ENCODE data around the gene IFNGR2. TPM values are rescaled to one million over a fixed set of nuclear protein-coding genes. Genes with fewer than 3 reads are reported as not detected.
"Not testable (repeated sequence)": the region's sequence is repeated elsewhere in the genome, so short reads cannot be mapped to it uniquely, and the experiment has no call there.

IFNGR2 gene
- total RNA-seq, 1 donor from 2014 or later: 59.0 TPM

DNA sequence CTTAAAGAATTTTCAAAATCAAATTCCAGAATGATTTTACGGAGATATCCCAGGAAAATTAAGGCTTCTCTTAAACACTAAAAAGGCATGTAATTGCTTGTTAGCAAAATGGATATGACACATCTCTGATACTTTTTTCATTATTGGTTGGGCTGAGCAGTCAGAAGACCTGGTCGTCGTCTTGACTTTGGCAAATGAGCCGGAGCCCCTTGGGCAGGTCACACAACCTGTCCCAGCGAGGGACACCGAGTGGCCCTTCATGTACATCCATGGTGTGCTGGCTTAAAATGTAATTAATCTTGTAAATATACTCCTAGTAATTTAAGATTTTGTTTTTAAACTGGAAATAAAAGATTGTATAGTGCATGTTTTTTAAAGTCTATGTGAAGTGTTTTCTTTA is 33.9 kb downstream of the IFNGR2 start:
- DNase-seq (ENCODE audit: low spot score): no peak

DNA sequence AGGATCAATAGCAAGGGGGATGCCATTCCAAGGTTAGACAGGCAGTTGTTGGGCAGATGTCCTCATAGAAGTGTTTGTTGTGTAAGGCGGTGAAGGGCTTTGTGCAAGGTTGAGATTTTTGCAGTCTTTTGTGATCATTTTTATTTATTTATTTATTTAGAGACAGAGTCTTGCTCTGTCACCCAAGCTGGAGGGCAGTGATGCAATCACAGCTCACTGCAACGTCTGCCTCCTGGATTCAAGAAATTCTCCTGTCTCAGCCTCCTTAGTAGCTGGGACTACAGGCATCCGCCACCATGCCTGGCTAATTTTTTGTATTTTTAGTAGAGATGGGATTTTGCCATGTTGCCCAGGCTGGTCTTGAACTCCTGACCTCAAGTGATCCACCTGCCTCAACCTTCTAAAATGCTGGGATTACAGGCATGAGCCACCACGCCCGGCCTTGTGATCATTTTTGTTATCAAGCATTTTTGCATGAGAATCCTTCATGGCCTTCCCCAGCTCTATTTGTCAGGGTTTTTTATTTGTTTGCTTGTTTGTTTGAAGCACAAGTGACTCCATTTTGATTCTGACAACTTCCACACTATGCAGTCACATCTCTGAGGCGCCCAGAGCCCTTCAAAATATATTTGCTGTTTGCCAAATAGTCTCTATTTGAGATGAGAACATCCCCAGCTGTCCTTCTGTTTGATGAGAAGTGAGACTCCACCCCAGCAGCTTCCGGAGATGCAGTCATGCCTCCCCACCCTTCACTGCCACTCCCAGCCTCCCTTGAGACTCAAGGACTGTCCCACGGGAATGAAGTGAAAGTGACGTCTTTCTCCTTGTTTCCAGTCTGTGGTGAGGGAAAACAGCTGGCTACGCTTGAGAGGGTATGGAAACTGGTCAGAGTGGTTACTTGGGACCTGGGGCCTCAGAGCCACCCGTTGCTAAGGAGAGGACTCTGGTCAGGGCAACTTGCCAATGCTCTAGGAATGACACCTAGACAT is 38.6 kb downstream of the IFNGR2 start:
- DNase-seq (ENCODE audit: low spot score): no peak

DNA sequence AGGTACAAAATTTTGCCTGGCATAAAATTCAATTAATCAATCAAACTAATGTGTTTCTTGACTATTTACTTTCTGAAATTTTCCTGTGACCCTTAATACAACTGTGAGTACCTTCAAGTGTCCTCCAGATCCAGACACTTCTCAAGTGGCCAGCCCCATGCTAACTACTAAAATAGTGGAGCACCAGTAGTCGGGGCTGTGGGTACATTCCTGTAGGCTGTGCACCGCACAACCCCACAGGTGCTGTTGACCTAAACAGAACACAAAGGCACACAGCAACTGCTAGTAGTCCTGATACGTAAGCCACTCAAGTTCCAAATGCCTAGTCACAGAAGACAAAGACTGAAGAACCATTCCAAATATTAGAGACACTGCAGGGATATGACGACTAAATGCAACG is 40.0 kb downstream of the IFNGR2 start:
- no peak for DNase-seq (ENCODE audit: low spot score)

DNA sequence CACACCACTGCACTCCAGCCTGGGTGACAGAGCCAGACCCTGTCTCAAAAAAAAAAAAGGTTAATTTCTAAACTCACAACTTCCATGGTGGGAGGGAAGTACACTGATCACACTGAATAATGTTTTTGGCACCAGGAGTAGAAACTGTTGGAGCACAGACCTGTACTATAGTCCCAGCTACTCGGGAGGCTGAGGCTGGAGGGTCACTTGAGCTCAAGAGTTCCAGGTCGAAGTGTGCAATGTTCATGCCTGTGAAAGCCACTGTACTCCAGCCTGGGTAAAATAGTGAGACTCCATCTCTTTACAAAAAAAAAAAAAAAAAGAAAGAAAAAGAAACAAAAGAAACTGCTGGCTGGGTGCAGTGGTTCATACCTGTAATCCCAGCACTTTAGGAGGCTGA is 41.3 kb downstream of the IFNGR2 start:
- DNase-seq (ENCODE audit: low spot score): no peak

GRCh38 chr21:33446620-33447019 is 43.4 kb downstream of the IFNGR2 start:
- not testable (repeated sequence) for DNase-seq (ENCODE audit: low spot score)

GRCh38 chr21:33449616-33450015 is 46.4 kb downstream of the IFNGR2 start:
- no peak for DNase-seq (ENCODE audit: low spot score)

- no peak for DNase-seq (ENCODE audit: low spot score)
Observed at GRCh38 chr21:33451634-33452071, 48.4 kb downstream of the IFNGR2 start.

- no peak for DNase-seq (ENCODE audit: low spot score)
Observed at GRCh38 chr21:33452362-33452761, 49.1 kb downstream of the IFNGR2 start.

DNA sequence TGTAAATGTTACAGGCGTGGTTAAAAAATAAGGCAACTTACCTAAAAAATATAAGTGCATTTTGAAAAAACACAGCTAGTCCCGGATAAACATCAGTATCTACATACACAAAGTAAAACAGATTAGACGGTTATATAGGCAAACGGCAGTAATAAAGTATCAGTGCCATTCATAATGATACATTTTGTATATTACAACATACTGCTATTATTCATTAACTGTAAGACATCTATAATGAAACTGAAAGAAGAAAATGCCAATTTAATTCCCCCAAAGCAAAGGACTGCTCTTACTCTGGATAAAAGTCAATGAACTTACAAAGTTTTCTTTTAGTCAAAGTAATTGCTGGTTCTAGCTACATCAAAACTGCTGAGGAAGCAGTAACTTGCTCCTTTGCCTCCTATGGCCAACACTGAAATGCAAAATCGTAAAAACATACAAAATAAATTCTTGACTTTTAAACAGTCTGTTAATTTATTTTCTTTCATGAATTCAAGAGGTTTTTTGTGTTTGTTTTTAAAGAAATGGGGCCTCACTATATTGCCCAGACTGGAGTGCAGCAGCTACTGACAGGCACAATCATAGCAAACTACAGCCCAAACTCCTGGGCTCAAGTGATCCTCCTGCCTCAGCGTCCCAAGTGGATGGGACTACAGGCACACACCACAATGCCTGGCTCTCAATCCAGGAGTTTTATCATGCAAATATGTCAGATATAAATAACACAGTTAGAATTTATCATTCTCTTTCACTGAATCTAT is 52.7 kb downstream of the IFNGR2 start:
- DNase-seq (ENCODE audit: low spot score): no peak

- DNase-seq (ENCODE audit: low spot score): no peak
Observed at GRCh38 chr21:33458861-33459260, 55.6 kb downstream of the IFNGR2 start.

- DNase-seq (ENCODE audit: low spot score): no peak
Observed at GRCh38 chr21:33461538-33462250, 58.5 kb downstream of the IFNGR2 start.

- not testable (repeated sequence) for DNase-seq (ENCODE audit: low spot score)
Observed at GRCh38 chr21:33469183-33469582, 66.0 kb downstream of the IFNGR2 start.

DNA sequence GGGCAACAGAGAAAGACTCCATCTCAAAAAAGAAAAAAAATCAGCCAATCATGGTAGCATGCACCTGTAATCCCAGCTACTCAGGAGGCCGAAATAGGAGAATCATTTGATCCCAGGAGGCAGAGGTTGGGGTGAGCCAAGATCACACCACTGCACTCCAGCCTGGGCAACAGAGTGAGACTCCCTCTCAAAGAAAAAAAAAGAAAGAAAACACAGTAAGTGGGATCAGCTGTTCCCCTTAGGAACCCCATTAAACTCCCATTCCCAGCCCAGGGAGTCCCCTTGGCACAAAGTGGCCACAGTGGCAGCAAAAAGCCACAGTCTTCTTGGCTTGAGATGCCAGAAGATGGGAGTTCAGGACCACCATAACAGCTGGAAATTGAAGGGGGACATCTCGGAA is 67.5 kb downstream of the IFNGR2 start:
- DNase-seq (ENCODE audit: low spot score): no peak

DNA sequence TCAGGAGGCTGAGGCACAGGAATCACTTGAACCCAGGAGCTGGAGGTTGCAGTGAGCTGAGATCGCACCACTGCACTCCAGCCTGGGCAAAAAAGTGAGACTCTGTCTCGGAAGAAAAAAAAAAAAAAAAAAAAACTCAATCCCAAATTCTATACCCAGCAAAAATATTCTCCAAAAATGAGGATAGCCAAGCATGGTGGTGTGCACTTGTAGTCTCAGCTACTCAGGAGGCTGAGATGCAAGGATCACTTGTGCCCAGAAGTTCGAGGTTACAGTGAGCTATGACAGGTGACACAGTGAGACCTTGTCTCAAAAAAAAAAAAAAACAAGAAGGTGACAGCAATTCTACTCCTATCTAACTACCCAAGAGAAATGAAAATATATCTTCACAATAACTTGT is 70.1 kb downstream of the IFNGR2 start:
- no peak for DNase-seq (ENCODE audit: low spot score)

GRCh38 chr21:33477066-33477465 is 73.9 kb downstream of the IFNGR2 start:
- DNase-seq (ENCODE audit: low spot score): no peak

- no peak for DNase-seq (ENCODE audit: low spot score)
Observed at GRCh38 chr21:33478182-33478581, 75.0 kb downstream of the IFNGR2 start.

GRCh38 chr21:33478935-33479678 is 75.9 kb downstream of the IFNGR2 start:
- DNase-seq (ENCODE audit: low spot score): no peak

DNA sequence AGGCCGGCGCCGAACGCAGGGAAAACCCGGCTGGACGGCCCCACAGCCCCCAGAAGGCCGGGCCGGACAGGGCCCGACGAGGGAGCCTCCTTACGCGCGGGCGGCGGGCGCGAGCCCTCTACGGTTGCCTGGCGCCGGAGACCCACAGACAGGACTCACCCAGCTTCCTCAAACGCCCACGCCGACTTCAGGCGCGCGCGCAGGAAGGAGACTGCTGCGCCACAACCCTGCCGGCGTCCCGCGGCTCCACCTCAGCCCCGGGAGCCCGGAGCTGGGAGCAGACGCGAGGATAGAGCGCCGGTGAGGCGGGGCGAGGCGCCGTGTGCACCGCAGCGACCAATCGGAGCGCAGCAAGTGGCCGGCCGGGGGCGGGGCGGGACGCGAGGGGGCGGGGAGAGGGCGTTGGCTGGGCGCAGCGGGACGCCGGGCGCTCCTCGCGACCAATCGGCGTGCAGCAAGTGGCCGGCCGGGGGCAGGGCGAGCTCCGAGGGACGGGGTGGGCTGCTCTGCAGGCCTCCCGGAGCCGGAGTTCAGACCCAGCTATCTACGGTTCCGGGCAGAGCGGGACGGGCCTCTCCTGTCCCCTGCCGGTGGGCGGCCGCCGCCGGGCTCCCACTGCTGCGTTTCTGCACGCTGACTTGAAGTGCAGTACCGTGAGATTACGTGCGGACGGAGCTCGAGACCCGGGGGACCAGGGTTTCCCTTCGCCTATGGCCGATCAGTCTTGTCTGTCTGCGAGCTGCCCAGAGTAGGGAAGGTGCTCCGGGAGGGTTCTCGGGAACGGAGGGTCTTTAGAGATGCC is 76.7 kb downstream of the IFNGR2 start, which contains the start of gene TMEM50B:
Gene TMEM50B, minus strand, starts transcription at position 296 of the 802 bp plus-strand sequence. CDS start 11,089 bp downstream, outside the sequence.
- DNase-seq (ENCODE audit: low spot score): peak; percentile 97

- DNase-seq (ENCODE audit: low spot score): no peak
Observed at GRCh38 chr21:33480481-33481103, 77.4 kb downstream of the IFNGR2 start.
